SHP77 (cell line): ENCODE measurements around the gene MOAP1.
"Not testable (repeated sequence)": the region's sequence is repeated elsewhere in the genome, so short reads cannot be mapped to it uniquely, and the experiment has no call there.

Experiments
- DNase-seq, 2 experiments: peaks; one replicate each; lab custom pipeline; 2025; lab: John Stamatoyannopoulos, UW

MOAP1 gene, protein sequence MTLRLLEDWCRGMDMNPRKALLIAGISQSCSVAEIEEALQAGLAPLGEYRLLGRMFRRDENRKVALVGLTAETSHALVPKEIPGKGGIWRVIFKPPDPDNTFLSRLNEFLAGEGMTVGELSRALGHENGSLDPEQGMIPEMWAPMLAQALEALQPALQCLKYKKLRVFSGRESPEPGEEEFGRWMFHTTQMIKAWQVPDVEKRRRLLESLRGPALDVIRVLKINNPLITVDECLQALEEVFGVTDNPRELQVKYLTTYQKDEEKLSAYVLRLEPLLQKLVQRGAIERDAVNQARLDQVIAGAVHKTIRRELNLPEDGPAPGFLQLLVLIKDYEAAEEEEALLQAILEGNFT

DNA sequence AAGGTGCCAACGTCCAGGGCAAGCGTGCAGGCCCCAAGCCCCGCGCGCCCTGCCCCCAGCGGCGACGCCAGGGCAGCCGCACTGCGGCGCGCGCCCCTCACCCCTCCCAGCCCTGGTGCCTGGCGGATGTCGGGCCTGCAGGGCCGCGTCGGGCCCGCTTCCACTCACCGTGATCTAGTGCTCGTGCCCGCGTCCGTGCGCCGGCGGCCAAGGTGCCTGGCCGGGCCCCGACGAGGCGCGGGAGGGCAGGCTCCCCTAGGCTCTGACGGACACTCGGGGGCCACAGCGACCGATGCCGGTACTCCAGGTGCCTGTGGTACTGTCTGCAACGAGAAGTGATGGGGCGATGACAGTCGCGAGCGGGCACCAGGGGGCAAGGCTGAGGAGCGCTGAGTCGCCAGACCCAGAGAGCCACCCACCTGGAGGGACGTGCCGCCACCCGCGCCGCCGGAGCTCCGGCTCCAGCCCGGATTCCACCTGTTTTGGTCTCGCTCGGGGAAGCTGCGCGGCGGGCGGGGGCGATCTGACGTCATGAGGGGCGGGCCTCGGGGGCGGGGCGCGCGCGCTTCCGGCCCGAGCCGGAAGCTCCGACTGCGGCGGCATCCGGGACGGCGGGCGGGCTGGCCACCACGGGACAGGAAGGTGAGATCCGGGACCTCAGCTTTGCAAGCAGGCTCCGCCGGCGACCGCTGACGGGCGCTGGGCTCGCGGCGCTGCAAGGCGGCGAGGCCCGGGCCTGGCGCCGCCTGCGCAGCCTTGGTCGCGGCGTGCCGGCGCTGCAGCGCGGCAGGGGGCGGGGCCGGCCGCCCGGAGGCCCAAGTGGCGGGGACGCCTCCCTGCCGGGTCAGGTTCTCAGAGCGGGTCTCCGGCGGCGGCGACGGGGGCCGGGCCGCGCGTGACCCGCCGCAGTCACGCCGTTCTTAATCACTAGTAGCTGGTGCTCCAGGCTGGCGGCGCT lies at the start of gene MOAP1, which contains the start of gene LYSET:
TSS of gene MOAP1 (minus strand) at position 507 of the 958 bp plus-strand sequence. CDS start 655 bp downstream, outside the sequence.
TSS of gene LYSET (plus strand) at position 927 of the 958 bp plus-strand sequence. CDS start 89 bp downstream, outside the sequence.
- peak; percentile 47 to 80 for DNase-seq

DNA sequence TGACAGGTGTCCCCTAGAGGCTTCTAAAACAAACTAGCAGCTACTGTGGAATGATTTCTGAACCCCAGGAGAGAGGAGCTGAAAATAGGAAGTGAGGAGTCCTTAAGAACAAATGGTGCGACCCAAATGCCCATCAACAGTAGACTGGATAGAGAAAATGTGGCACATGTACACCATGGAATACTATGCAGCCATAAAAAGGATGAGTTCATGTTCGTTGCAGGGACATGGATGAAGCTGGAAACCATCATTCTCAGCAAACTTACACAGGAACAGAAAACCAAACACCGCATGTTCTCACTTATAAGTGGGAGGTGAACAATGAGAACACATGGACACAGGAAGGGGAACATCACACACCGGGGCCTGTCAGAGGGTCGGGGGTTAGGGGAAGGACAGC lies 48.4 kb upstream of the MOAP1 start:
- DNase-seq, result not testable (repeated sequence)

DNA sequence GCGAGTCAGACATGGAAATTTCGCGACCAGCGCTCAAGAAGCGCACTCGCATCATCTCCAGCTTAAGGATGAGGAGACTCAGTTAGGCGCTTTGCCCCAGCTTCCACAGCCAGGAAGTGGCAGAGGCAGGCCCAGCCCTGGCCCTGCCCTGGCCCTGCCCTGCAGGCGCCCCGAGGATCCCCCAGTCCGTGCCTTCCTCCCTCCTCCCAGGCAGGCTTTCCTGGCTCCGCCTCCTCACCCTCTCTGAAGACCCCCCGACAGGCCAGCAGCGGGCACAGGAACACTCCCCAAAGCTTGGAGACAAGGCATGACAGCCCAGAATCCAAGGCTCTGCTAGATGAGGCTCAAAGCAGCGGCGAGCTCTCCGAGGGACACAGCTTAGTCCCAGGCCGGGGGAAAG lies 47.5 kb upstream of the MOAP1 start:
- DNase-seq, result no peak

DNA sequence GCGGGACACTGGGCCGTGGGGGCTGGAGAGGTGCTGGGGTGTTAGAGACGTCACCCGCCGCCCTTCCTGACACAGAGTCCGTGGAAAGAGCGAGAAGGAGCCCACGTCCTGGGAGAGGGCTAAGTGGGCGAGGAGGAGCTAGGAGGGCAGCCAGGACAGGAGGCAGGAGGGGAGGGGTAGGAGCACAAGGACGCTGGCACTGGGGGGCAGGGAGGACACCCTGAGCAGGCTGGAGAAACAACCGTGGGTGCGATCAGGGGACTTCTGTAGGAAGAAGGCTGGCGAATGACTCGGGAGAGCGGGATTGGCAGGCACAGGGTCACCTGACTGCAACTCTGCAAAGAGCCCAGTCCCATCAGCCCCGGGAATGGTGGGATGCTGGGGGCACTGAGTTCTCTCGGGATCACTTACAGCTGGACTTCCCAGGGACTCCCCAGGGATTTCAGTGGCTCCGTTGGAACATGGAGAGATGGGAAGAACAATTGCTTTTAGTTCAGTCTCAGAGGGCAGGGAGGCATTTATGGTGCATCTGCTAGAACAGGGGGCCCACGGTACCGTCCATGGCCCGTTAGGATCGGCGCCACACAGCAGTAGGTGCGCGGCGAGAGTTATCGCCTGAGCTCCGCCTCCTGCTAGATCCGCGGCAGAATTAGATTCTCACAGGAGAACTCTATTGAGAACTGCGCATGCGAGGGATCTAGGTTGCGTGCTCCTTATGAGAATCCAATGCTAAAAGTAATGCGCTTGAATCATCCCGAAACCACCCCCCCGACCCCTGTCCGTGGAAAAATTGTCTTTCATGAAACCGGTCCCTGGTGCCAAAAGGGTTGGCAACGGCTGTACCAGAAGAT lies 46.7 kb upstream of the MOAP1 start:
- DNase-seq, result peak; percentile 2 to 43

DNA sequence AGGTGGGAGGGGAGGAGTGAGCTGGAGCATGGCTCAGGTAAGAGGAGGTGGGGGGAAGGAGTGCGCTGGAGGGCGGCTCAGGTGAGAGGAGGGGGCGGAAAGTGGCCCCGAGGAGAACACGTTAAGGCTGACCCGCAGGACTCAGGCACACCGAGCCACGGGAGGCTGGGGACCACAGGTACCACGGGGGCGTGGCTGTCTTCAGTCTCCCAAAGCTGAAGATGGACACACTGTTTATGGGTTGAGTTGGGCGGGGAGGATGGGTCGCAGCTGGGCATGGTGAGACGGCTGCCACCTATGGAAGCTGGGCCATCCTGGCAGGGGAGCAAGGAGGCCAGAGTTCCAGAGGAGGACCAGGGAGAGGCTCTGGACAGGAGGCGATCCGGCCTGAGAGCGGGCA lies 45.8 kb upstream of the MOAP1 start:
- DNase-seq, result no peak

DNA sequence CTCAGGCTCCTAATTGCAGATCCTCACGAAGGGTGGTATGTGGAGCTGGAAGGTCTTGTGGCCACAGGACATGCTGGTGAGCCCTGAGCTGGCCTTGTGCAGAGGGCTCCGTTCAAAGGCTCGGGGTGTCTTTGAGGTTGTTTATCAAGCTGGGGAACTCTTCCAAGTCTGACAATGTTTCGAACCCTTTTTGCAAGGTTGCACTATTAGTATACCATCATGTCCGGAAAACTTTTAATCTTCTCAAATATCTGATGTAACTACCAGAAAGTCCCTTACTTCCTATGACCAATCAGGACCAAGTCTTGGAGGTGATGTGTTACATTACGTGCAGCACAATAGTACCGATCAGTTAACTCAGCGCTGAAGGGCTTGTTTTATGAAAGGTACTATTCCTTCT lies 43.9 kb upstream of the MOAP1 start:
- DNase-seq, result no peak

DNA sequence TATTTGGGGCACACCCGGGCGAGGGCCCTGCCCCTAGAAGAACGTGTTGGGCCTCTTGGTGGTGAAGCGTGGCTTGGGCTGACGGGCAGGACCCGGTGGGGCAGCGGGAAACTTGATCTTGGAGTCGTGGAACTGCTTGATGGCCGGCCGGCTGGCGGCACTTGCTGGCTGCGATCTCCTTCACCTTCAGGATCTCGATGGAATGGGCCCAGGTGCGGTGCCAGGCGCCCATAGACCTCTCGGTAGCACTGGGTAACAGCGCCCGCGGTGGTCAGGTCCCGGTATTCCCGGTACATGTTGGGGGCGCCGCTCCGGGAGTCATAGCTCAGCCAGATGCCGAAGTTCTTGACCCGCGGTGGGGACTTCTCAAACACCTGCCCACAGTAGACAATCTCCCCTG lies 38.9 kb upstream of the MOAP1 start:
- DNase-seq, result no peak

DNA sequence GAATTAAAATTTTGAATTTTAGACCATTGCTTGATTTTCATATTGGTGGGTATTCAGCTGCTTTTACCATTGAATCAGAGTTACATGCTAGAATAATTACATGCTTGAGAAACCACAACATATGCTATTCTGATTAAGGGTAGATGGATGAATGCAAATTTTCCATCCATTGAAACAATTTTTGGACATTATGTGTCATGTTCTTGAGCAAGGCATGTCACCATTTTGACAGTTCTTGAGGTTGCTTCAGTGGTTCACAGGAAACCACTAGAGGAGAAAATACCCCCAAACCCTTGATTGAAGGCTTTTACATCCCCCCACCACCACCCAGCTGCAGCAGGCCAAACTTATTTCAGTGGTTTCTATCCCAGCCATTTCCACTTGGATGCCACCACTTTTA lies 35.8 kb upstream of the MOAP1 start:
- DNase-seq, result no peak

DNA sequence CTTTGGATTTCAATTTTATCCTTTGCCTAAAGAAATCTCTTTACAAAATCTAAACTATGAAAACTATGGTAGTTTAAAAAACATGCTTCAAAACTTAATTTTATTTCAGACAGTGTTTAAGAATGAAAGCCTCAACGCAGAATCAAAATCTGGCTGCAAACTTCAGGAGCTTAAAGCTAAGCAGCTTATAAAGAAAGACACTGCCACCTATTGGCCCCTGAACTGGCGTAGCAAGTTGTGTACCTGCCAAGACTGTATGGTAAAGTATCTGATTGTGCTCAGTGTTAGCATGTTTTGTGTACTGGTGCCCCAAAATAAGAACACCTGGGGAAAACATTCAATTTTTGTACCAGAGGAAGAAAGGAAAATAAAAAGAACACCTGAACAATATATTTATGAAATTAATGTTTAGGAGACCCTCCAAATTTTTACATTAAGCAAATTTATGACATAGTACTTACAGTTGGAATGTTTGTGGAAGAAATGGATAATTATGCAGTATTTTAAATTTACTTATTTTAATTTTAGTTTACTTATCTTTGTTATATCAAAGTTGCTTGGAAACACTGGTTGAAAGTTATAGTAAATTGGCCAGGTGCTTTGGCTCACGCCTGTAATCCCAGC lies 34.5 kb upstream of the MOAP1 start:
- peak; percentile 25 to 56 for DNase-seq

DNA sequence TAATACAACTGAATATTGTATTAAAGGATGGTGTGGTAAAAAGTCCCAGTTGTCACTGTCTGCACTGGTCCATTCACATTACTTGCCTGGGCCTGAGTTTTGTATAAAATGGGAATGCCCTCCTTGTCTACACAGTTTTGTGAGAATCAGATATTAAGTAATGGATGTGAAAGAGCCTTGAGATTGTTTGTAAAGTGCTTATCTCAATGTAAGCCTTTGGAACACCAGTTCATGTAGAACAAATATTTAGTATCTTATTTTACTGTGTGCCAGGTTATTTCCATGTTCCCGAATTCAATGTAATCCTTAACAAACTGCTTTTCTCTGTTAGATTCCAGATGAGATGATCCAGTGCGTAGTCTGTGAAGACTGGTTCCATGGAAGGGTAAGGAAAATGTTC lies 29.9 kb upstream of the MOAP1 start:
- DNase-seq, result no peak

DNA sequence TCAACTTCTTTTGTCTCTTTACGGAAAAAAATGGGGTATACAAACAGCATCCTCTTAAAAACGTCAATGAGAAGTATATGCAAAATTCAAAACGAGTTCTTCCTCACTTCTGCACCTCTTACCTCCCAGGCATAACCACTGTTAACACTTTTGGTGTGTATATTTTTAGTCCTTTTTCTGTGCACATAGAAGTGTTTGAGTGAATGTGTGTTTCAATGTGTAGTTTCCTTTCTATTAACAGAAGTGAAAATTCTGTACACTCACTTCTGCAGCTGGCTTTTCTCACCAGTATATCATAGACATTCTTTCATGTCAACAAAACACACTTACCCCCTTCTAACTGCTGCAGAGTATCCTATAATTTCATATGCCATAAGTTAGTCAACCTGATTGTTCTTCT lies 27.7 kb upstream of the MOAP1 start:
- no peak for DNase-seq

DNA sequence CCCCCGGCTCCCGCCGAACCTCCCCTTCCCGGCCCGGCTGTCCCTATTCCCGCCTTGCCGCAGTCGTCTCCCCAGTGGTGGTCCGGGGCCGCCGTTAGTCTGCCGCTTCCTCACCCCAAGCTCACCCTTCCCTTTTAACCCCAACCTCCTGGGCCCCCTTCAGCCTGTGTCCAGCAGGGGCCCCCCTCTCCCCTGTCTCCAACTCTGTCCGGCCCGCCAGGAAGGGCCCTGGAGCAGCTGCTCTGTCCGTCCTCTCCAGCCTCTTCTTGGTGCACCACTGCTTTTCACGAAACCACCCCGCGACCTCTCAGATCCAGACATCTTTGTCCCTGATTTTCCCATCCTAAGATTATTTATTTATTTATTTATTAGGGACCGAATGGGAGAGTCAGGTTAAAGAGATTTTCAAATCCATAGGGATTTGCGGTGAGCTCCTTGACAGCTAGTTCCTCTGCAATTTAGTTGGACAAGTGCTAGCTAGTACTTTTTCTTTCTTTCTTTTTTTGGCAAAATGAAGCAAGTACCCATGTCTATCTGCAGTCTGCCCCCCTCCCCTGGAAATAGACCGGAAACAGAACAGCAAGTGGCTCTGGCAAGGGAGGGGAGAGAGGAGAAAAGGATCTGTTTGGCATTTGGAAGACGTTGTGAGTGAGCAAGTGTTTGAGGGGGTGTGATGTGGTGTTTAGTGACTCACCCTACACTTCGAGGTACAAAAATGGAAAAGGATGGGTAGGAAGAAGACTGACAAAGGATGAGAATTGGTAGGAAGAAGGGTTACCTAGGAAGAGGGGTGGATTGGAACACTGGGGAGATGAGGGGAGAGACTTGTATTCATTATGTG lies 23.0 kb upstream of the MOAP1 start:
- peak; percentile 36 to 47 for DNase-seq

DNA sequence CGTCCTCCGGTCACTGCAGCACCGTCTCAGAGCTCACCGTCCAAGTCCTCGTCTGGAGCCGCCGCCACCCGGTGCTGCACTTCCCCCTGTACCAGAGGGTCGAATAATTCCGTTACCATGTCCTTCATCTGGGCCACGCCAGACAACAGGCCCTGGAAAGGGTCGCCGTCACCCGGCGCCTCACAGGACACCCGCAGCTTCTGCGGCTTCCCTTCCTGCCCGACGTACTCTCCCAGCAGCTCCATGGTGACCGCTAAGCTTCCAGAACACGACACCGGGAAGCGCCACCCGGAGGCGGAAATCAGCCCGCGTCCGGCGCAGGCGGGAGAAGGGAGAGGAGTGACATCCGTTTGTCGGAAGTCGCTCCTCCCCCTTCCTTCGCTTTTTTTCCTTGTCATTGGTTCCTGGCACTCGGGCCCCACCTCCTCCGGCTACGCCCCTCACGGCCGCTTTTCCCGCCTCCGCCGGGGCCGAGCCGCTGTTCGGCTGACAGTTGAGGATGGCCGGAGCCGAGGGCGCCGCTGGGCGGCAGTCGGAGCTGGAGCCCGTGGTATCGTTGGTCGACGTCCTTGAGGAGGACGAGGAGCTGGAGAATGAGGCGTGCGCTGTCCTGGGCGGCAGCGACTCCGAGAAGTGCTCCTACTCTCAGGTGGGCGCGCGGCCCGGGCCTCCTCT lies 22.2 kb upstream of the MOAP1 start, which contains the start of the genes GON7 and UBR7:
TSS of gene GON7 (minus strand) at position 273 of the 675 bp plus-strand sequence. CDS start at position 245, 28 bp downstream.
TSS of gene UBR7 (plus strand) at position 464 of the 675 bp plus-strand sequence. CDS start at position 500, 36 bp downstream.
- peak; percentile 95 to 97 for DNase-seq

DNA sequence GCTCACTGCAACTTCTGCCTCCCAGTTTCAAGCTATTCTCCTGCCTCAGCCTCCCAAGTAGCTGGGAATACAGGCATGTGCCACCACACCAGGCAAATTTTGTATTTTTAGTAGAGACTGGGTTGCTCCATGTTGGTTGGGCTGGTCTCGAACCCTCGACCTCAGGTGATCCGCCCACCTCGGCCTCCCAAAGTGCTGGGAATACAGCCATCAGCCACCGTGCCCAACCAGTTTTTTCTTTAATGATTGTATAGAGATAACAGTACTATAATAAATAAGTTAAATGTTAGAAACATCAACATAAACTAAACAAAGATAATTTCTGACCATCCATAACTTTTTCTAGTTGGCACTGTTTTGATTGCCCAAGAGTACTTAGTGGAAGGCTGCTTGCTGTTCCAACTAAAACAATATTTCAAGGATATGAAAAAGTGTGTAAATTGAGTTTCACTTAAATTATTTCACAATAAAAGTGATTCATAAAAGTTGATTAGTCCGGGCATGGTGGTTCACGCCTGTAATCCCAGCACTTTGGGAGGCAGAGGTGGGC lies 16.5 kb upstream of the MOAP1 start:
- no peak for DNase-seq

DNA sequence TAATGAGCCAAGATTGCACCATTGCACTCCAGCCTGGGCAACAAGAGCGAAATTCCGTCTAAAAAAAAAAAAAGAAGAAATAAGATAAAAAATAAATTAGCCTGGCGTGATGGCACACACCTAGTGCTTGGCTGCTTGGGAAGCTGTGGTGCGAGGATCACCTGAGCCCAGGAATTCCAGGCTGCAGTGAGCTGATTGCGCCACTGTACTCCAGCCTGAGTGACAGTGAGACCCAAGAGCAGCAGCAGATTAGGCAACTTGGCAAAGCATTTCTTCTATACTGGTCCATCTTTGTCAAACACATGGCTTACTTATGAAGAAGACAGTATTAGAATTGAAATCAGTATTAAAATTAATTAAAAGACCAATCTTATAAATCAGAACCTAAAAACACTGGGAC lies 15.9 kb upstream of the MOAP1 start:
- DNase-seq, result no peak

DNA sequence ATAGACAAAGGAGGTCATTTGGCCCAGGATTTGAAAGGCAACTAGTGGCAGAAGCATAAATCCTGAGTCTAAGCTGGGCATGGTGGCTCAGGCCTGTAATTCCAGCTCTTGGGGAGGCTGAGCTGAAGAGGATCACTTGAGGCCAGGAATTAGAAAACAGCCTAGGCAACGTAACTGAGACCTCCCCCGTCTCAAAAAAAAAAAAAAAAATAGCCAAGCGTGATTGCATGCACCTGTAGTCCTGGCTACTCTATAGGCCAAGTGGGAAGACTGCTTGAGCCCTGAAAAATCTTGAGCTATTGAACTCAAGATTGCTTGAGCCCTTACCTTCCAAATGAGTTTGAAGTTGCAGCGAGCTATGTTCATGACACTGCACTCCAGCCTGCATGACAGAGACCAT lies 14.3 kb upstream of the MOAP1 start:
- DNase-seq, result no peak

DNA sequence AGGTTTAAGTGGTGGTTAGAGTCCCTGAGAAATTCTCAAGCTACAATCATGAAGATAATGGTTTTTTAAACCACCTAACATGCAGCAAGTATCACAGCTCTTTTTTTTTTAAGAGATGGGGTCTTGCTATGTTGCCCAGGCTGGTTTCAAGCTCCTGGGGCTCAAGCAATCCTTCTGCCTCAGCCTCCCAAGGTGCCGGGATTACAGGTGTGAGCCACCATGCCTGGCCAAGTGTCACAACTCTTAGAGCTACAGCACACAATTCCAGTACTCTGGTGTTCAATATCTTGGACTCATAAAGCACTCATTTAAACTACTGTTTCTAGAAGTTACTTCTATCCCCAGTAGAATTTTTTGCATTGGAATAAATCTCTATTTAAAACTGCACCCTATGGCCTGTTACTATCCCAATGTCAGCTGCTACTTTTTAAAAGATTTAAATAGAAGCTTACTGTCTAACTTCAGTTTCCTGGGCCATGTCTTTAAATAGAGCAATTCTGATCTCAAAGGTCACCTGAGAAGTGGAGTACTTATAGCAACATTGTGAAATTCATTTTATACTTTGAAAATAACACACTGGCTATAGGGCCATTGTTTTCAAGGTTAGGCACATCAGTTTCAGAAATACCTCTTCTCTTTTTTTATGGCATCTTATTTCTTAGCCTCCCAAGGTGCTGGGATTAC lies 10.8 kb upstream of the MOAP1 start:
- DNase-seq, result no peak

DNA sequence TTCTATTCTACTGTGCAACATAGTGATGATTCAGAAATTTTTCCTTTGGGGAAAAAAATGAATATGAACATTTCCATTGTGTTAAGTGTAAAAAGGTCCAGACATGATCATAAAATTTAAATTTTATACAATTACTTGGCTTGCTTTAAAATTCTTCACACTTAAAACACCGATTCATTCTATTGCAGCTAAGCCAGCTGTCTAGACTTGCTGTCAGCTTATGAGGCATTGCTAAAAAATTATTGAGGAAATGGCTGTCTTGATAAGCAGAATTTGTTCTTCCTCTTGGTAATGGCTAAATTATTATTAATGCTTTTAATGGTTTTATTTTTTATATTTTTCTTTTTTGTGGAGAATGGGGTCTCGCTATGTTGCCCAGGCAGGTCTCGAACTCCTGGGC lies 2.3 kb upstream of the MOAP1 start:
- DNase-seq, result no peak

DNA sequence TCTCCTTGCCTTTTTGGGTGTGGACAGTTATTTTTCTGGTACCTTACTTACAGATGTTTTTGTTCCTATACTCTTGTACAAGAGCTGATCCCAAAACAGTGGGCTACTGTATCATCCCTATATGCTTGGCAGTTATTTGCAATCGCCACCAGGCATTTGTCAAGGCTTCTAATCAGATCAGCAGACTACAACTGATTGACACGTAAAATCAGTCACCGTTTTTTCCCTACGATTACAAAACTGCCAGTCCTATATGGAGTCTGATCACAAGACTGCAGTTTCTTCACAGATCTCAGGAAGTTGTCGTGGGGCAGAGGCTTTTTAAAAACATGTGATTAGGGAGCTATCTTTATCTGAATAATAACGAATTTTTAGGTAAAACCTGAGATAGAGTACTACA lies 1.8 kb upstream of the MOAP1 start:
- no peak for DNase-seq
